H1 (cell line): Measurements from ENCODE around the gene LMX1B. TPM values are rescaled to one million over a fixed set of nuclear protein-coding genes. Genes with fewer than 3 reads are reported as not detected.
A peak's percentile ranks its signal among the peaks of the same experiment; 100 is the strongest.

ENCODE experiments used
- CREB1 ChIP-seq: IDR thresholded peaks from 2 replicates; pipeline ENCODE4 v1.6.1; 2012; ENCODE audit warnings: inconsistent platforms
- EZH2 ChIP-seq: fragments of 200-600 bp; sonication (generic); IDR thresholded peaks from 2 replicates; pipeline ENCODE4 v1.7.1; 2012; ENCODE audit warnings: low read depth, mild to moderate bottlenecking, moderate library complexity, low read length, inconsistent platforms; ENCODE audit not compliant: severe bottlenecking
- RNF2 ChIP-seq: fragments of 200-900, 300-1000 bp; sonication (generic); IDR thresholded peaks from 2 replicates; pipeline ENCODE4 v1.7.1; 2016; ENCODE audit warnings: borderline replicate concordance, low read depth, mild to moderate bottlenecking, antibody characterized with exemption, low read length; ENCODE audit not compliant: poor library complexity, severe bottlenecking; ENCODE audit errors: missing control alignments
- polyA plus RNA-seq, 7 experiments: library from polyadenylated mRNA; depleted of rRNA in 3 of 7; stranded (reverse) in 5 of 7; unstranded in 2 of 7; fragments of >200 nt in 5 of 7; fragments of 200-250 nt in 2 of 7; gene quantifications; 1 replicate in 5 of 7; 2 replicates in 1 of 7; 4 replicates in 1 of 7; pipeline versions ENCODE4 v1.2.1 to v1.2.3, GENCODE V29; 2011 to 2013; ENCODE audit warnings: missing spikeins in 2 of 7, mixed read lengths in 2 of 7
- total RNA-seq: library from RNA; stranded (reverse); fragmentation: NEBNext Ultra II Directional; extraction: Animal tissue kit (Norgen Biotek cat#: 25700); gene quantifications from 2 replicates; pipeline ENCODE4 v1.2.1, GENCODE V29; 2021

Gene LMX1B
- total and polyA plus RNA-seq, 2 of the 8 experiments (the other 6 are each of a cell fraction or from before 2014, with no cell fraction given): 0.09 to 0.37 TPM

DNA sequence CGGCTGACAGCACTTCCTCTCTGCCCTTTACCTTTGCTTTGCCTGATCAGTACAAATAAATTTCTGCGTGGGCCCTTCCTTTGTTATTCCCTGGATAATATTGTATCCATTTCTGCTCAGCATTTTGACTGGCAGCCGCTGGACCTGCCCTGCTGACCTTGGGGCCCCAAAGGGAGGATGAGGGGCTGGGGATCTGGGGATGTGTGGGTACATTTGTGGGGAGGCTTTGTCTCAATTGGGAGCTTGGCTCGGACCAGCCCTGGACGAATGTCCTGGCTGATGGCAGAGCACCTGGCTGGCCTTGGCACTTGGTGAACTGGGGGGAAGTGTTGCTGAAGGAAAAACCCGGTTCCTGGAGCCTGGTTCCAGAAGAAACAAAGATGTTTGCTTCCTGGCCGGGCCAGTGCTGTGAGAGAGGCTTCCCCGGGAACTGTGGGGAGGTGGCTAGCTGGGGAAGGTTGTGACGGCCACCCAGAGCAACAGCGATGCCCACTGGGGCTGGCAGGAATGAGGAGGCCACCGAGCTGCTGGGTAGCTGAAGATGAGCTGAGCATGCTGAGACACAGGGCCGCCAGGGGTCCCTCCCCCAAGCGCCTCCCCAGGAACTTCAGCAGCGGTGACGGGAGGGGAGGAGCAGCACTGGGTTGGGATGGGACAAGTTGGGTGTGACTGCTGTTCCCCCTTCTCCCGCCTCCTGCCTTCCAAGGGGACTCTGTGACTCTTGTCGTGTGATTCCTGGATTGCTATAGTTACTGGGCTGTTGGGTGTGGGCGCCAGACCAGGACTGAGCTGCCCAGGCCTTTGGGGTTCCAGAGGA, 8.4 kb downstream of the LMX1B start (continued):
- peak; percentile 69 for TF ChIP-seq EZH2
- no peak for TF ChIP-seq CREB1
- TF ChIP-seq RNF2: peak; percentile 95
